WERI-Rb-1 (cell line): ENCODE data around the gene PARP1.

Experiments used
- DNase-seq: peaks from one replicate; pipeline ENCODE4 v3.0.0-alpha.2; 2020
- H3K27ac ChIP-seq: fragments of 250-450 bp; sonication (Bioruptor Pico); 2 replicates; pipeline ENCODE4 v1.5.1; 2020; ENCODE audit warnings: mild to moderate bottlenecking, moderate library complexity
- H3K27me3 ChIP-seq: fragments of 250-450 bp; sonication (Bioruptor Pico); 2 replicates; pipeline ENCODE4 v1.5.1; 2021; ENCODE audit warnings: mild to moderate bottlenecking, low read depth, moderate library complexity; ENCODE audit not compliant: insufficient read depth, severe bottlenecking
- H3K36me3 ChIP-seq: fragments of 250-450 bp; sonication (Bioruptor Pico); 2 replicates; pipeline ENCODE4 v1.5.1; 2020; ENCODE audit warnings: mild to moderate bottlenecking, moderate library complexity
- H3K4me3 ChIP-seq: 2 replicates; pipeline ENCODE4 v1.5.1; 2011; ENCODE audit warnings: low read depth, mild to moderate bottlenecking, control low read depth, low read length
- H3K9me3 ChIP-seq: fragments of 250-450 bp; sonication (Bioruptor Pico); 2 replicates; pipeline ENCODE4 v1.5.1; 2021; ENCODE audit warnings: mild to moderate bottlenecking, moderate library complexity; ENCODE audit not compliant: severe bottlenecking
- TF ChIP-seq, protein P1 (sequence below): IDR thresholded peaks from 2 replicates; pipeline ENCODE4 v1.5.1; 2011; ENCODE audit warnings: low read depth, mild to moderate bottlenecking, control low read depth, inconsistent platforms, low read length

The PARP1 gene

DNA sequence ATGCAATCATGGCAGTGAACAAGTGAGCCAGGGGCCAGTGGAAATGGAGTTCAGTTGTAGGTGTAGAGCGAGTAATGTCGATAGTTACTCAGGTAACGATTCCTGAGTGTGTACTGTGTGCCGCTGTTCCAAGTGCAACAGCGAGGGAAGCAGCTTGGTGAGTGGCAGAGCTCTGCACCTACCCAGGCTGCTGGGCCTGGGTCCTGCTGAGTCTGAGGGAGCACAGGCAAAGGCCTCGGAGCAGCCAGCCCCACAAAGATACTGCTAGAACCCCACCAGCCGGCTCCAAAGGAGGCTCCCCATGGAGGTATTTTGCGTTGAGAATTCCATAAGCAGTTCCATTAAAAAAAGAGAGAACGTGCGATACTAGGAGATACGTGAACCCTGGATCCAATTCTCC lies 23.2 kb downstream of the PARP1 start:
- Histone ChIP-seq H3K27ac (no peak overlapping the region), H3K4me3 (no peak overlapping the region), H3K9me3 (no peaks in the 10 kb centered on the region), H3K27me3 (no peaks in the 10 kb centered on the region), H3K36me3 (peaks cover 8% of the 10 kb centered on the region)
- TF ChIP-seq, protein P1, sequence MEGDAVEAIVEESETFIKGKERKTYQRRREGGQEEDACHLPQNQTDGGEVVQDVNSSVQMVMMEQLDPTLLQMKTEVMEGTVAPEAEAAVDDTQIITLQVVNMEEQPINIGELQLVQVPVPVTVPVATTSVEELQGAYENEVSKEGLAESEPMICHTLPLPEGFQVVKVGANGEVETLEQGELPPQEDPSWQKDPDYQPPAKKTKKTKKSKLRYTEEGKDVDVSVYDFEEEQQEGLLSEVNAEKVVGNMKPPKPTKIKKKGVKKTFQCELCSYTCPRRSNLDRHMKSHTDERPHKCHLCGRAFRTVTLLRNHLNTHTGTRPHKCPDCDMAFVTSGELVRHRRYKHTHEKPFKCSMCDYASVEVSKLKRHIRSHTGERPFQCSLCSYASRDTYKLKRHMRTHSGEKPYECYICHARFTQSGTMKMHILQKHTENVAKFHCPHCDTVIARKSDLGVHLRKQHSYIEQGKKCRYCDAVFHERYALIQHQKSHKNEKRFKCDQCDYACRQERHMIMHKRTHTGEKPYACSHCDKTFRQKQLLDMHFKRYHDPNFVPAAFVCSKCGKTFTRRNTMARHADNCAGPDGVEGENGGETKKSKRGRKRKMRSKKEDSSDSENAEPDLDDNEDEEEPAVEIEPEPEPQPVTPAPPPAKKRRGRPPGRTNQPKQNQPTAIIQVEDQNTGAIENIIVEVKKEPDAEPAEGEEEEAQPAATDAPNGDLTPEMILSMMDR: no peak
- DNase-seq: no peak

- H3K27me3 ChIP-seq: no peaks in the 10 kb centered on the region
- H3K36me3 ChIP-seq: peaks cover 8% of the 10 kb centered on the region
- no peak overlapping the region for H3K27ac ChIP-seq
- TF ChIP-seq, protein P1: no peak
- H3K9me3 ChIP-seq: no peaks in the 10 kb centered on the region
- H3K4me3 ChIP-seq: no peak overlapping the region
- no peak for DNase-seq
Observed at GRCh38 chr1:226384040-226384439, 23.9 kb downstream of the PARP1 start.

GRCh38 chr1:226382030-226382429 lies 25.9 kb downstream of the PARP1 start:
- Histone ChIP-seq H3K27me3 (no peaks in the 10 kb centered on the region), H3K4me3 (no peak overlapping the region), H3K27ac (no peak overlapping the region), H3K9me3 (no peaks in the 10 kb centered on the region), H3K36me3 (peaks cover 8% of the 10 kb centered on the region)
- TF ChIP-seq, protein P1: no peak
- no peak for DNase-seq

DNA sequence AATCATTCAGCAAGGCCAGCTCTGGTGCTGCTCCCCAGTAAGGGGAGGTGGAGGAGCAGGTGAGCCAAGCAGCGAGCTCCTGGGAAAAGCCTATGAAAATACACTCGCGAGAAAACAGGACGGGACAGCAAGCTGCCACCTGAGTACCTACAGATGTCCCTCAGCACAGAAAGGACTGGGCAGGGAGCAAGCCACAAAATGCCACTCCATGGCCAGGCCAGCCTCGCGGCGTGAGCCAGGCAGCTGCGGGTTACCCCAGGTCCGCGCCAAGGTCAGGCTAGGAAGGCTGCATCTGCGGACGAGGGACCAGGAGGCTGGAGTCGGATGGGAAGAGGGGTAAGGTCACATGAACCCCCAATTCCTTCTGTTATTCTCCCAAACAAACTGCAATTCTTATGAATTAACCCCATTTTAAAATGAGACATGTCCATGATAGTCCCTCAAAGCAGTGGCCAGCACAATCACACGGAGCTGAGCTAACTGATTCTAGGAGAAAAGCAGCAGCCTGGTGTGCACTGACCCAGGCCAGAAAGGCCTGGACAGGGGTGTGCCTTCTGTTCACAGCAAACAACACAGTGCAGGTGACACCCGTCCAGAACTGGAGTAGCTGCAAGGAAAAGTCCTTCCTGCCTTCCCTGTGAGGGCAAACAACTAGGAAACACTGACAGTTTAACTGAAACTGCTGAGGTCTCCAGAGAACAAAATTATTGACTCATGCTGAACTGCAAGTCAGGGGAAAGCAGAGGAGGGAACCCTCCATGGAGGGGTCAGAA lies 26.5 kb downstream of the PARP1 start:
- Histone ChIP-seq H3K36me3 (peaks cover 12% of the 10 kb centered on the region), H3K9me3 (no peaks in the 10 kb centered on the region), H3K27ac (no peak overlapping the region), H3K4me3 (no peak overlapping the region), H3K27me3 (no peaks in the 10 kb centered on the region)
- DNase-seq: no peak
- TF ChIP-seq, protein P1: no peak

GRCh38 chr1:226378071-226378470 lies 29.8 kb downstream of the PARP1 start:
- Histone ChIP-seq H3K27ac (no peak overlapping the region), H3K36me3 (peaks cover 21% of the 10 kb centered on the region), H3K9me3 (no peaks in the 10 kb centered on the region), H3K4me3 (no peak overlapping the region), H3K27me3 (no peaks in the 10 kb centered on the region)
- no peak for DNase-seq
- TF ChIP-seq, protein P1: no peak

DNA sequence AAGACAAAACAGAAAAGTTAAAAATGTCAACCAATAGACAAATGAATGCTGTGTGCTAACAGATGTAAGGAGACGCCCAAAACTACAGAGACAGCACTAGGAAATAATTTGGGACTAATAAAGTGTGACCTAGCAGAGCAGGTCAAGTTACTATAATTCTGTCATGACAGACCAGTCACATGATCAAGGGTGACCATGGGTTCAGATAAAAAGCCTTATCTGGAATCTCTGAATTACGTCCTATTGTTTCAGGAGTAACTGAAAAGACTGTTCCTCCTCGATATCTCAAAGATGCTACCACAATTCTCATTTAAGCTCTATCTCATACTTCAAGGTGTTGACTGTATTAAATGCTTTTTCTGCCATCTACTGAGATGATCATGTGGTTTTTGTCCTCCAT lies 31.6 kb downstream of the PARP1 start:
- H3K36me3 ChIP-seq: peaks cover 17% of the 10 kb centered on the region
- TF ChIP-seq, protein P1: no peak

More for the DNA sequence above, 31.6 kb downstream of the PARP1 start:
- no peak overlapping the region for H3K4me3 ChIP-seq
- no peak for DNase-seq
- H3K9me3 ChIP-seq: no peaks in the 10 kb centered on the region
- H3K27ac ChIP-seq: no peak overlapping the region
- H3K27me3 ChIP-seq: no peaks in the 10 kb centered on the region
